Measurements from ENCODE around the gene BRD3. TPM values are rescaled to one million over a fixed set of nuclear protein-coding genes. Genes with fewer than 3 reads are reported as not detected.

BRD3 gene
- total RNA-seq, 1 donor from 2014 or later: 90.0 TPM

DNA sequence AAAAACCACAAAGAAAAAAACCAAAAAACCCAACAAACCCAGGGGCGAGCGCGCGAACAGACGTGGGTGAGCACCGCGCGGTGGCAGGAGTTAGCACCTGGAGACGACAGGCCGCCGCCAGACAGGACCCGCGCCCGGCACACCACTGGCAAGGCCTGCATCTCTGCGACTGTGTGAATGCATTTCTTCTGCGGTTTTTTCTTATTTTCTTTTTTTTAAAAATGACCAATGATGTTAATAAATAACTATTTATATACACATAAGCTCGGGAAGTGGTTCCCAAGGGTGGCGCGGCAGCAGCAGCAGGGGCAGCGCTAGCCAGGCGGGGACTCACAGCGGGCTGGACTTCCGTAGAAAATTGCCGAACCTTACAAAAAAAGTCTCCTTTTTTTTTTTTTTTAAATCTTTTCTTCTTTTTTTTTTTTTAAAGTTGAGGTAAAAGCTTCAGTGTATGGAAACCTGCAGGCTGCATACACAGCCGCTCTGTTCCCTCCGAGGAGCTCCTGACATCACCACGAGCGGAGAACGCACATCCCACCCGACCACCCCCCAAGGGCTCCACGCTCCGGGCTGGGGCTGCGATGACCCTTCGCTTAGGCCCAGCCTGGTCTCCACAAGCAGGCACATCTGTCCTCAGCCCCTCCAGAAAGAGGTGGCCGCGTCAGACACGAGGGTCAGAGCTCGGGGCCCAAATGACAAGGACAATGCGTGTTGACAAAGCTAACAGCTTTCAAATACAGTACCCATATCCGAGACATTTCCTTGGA, 35.2 kb downstream of the BRD3 start:
- H3K27me3 Mint-ChIP-seq (ENCODE audit: low read depth): no peaks in the 10 kb centered on the region
- DNase-seq (ENCODE audit: low spot score in 2 of 2, unreplicated experiment in 2 of 2): no peak
- peaks cover 29% of the 10 kb centered on the region for H3K36me3 Mint-ChIP-seq
- TF ChIP-seq, protein P1, sequence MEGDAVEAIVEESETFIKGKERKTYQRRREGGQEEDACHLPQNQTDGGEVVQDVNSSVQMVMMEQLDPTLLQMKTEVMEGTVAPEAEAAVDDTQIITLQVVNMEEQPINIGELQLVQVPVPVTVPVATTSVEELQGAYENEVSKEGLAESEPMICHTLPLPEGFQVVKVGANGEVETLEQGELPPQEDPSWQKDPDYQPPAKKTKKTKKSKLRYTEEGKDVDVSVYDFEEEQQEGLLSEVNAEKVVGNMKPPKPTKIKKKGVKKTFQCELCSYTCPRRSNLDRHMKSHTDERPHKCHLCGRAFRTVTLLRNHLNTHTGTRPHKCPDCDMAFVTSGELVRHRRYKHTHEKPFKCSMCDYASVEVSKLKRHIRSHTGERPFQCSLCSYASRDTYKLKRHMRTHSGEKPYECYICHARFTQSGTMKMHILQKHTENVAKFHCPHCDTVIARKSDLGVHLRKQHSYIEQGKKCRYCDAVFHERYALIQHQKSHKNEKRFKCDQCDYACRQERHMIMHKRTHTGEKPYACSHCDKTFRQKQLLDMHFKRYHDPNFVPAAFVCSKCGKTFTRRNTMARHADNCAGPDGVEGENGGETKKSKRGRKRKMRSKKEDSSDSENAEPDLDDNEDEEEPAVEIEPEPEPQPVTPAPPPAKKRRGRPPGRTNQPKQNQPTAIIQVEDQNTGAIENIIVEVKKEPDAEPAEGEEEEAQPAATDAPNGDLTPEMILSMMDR (IDR thresholded peaks at IDR 0.05; ENCODE audit: unreplicated experiment): no peak
- no peaks in the 10 kb centered on the region for H3K4me1 Mint-ChIP-seq
- no peak overlapping the region for H3K4me3 Mint-ChIP-seq
- no peak overlapping the region for H3K27ac Mint-ChIP-seq
- H3K9me3 Mint-ChIP-seq: peaks cover under 1% of the 10 kb centered on the region

DNA sequence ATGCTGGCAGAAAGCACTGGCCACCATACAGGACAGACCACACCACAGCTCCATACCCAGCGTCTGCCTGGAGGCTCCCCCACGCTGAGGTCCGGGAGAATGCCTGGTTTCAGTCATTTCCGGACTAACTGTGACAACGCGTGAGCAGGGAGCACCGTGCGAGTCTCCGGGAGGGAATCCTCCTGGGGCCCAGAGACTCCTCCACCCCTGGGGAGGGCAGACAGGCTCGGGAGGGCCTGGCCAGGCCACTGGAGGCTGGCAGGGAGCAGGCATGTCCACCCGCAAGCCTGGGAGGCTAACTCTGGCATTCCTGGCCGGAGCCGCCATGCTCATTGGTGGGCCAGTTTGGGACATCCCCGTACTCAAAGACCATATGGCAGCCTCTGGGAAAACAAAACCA, 36.0 kb downstream of the BRD3 start:
- peaks cover 24% of the 10 kb centered on the region for H3K36me3 Mint-ChIP-seq
- H3K27me3 Mint-ChIP-seq (ENCODE audit: low read depth): no peaks in the 10 kb centered on the region
- TF ChIP-seq, protein P1 (IDR thresholded peaks at IDR 0.05; ENCODE audit: unreplicated experiment): no peak
- no peak overlapping the region for H3K27ac Mint-ChIP-seq
- DNase-seq (ENCODE audit: low spot score in 2 of 2, unreplicated experiment in 2 of 2): no peak
- H3K4me3 Mint-ChIP-seq: no peak overlapping the region
- no peaks in the 10 kb centered on the region for H3K4me1 Mint-ChIP-seq
- no peaks in the 10 kb centered on the region for H3K9me3 Mint-ChIP-seq

DNA sequence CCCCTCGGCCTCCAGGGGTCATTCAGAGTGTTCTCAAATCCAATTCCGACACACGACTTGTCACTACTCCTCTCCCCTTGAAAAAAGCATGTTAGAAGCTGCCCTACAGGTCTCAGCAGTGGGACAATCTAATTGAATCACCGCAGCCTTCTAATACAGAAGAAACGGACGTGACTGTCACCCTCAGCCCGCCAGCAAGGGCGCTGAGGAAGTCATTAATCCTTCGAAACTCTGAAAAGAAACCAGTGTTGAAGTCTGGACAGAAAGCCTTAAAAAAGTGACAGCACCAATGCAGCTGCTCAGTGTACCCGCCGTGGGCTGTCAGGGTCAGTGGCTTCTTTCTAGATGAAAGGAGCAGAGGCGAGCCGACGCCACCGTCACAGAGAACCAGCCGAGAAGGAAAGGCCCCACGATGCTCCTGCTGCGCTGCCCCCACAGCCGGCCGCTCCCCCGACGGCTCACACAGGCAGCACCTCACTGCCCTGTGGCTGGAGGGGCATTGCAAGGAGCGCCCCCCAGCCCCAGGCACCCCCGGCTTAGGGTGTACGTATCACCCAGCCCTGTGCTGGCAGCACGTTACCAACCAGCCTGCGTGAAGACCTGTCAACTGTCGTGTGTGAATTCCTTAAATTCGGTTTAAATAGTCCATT, 36.9 kb downstream of the BRD3 start:
- H3K27me3 Mint-ChIP-seq (ENCODE audit: low read depth): no peaks in the 10 kb centered on the region
- H3K9me3 Mint-ChIP-seq: no peaks in the 10 kb centered on the region
- peaks cover 18% of the 10 kb centered on the region for H3K36me3 Mint-ChIP-seq
- H3K4me3 Mint-ChIP-seq: no peak overlapping the region
- no peaks in the 10 kb centered on the region for H3K4me1 Mint-ChIP-seq
- no peak overlapping the region for H3K27ac Mint-ChIP-seq
- DNase-seq (ENCODE audit: low spot score in 2 of 2, unreplicated experiment in 2 of 2): no peak
- TF ChIP-seq, protein P1 (IDR thresholded peaks at IDR 0.05; ENCODE audit: unreplicated experiment): no peak

DNA sequence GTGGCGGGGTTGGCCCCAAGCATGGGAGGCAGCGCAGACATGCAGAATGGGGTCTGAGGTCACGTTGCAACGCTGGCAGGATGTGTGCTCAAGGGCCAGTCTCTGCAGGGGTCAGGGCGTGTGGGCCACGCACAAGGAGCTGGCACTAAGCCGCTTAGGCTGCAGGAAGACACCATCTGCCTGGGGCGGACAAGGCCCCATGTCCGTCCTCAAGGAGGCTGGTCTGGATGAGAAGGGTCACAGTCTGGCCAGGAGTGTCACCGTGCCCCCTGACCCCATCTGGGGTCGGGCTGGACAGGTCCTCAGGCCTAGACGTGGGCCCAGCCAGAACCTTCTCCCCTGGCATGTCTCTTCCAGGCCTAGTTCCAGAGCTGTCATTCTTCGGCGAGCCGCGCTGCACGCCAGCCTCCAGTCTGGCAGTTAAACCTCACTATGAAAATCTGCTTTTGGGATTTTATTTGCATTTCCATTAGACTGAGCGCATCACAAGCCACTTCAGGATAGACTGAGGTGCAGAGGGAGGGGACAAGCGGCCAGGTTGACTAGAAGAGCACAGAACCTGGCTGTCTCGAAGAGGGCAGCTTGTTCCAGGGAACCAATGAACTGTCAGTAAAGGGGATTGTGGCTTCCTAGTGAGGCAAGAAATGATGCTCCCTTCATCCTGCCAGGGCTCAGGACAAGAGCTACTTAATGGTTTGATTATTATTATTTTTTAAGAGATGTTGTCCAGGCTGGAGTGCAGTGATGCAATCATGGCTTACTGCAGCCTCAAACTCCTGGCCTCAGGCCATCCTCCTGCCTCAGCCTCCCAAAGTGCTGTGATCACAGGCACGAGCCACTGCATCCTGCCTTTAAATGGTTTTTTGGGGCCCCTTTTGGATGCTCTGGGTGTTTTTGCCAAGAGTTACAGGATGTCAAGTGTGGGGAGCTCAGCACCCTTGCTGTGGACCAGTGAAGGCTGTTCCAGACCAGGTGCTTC, 38.3 kb downstream of the BRD3 start:
- no peak overlapping the region for H3K4me3 Mint-ChIP-seq
- TF ChIP-seq, protein P1 (IDR thresholded peaks at IDR 0.05; ENCODE audit: unreplicated experiment): no peak
- no peak overlapping the region for H3K27ac Mint-ChIP-seq
- no peaks in the 10 kb centered on the region for H3K9me3 Mint-ChIP-seq
- no peak for DNase-seq (ENCODE audit: low spot score in 2 of 2, unreplicated experiment in 2 of 2)
- H3K27me3 Mint-ChIP-seq (ENCODE audit: low read depth): no peaks in the 10 kb centered on the region
- H3K36me3 Mint-ChIP-seq: peaks cover 13% of the 10 kb centered on the region
- no peaks in the 10 kb centered on the region for H3K4me1 Mint-ChIP-seq

DNA sequence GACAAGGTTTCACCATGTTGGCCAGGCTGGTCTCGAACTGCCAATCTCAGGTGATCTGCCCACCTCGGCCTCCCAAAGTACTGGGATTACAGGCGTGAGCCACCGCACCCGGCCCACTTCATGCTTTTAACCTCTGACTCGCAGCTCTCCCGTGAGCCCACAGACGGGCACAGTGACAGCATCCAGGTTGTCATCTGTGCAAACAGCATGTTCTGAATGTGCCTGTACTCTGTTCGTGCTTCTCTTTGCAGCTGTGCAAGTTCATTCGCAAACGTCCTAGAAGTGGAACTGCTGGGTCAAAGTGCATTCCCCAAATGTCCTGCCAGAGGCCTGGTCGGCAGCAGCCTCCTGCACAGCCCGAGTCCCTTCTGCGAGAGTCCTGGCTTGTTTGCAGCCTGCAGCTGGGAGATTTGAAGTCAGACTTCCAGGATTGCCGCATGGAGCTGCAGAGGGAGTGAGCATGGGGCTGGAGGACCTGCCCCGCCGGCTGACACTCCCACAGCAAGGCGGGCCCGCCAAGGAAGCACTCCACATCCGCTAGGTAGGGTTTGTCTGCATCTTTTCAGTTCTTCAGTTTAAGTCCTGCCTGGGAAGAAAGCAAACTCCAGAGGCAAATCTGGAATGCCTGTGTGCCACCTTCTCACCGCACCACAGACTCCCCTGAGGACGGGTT, 39.1 kb downstream of the BRD3 start:
- TF ChIP-seq, protein P1 (IDR thresholded peaks at IDR 0.05; ENCODE audit: unreplicated experiment): no peak
- Mint-ChIP-seq H3K4me3 (no peak overlapping the region), H3K9me3 (no peaks in the 10 kb centered on the region), H3K27me3 (ENCODE audit: low read depth) (no peaks in the 10 kb centered on the region), H3K4me1 (no peaks in the 10 kb centered on the region), H3K27ac (no peak overlapping the region), H3K36me3 (peaks cover 13% of the 10 kb centered on the region)
- DNase-seq (ENCODE audit: low spot score in 2 of 2, unreplicated experiment in 2 of 2): no peak
